Measurements from ENCODE around the gene SGCD.

DNA sequence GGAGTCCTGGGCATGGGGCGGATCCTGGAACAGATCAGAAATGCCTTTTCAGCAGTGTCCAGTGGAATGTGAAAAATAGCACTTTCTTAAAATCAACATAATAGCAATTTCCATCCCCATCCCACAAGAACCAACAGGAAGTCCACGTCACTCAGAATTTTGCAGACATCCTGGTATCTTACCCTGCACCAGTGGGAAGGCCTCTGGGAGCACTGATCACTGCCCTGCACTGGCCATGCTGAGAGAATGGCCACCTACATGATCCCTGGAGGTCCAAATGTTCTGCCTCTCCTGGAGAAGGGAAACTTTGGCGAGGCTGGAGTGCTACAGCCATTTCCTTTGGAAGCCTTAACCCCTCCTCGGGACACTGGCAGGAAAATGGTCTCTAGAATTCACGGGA lies 173.8 kb downstream of the SGCD start:
- no peak for TF ChIP-seq CTCF (IDR thresholded peaks at IDR 0.05)
- TF ChIP-seq POLR2A (IDR thresholded peaks at IDR 0.05), result no peak

All from heart left ventricle (tissue), 13 donors.